ENCODE data around the gene PCDHGA1. TPM values are rescaled to one million over a fixed set of nuclear protein-coding genes. Genes with fewer than 3 reads are reported as not detected.

The PCDHGA1 gene
- polyA plus RNA-seq, 1 donor (not counting 4 experiments of a cell fraction or from before 2014, with no cell fraction given) = 0.09 TPM

DNA sequence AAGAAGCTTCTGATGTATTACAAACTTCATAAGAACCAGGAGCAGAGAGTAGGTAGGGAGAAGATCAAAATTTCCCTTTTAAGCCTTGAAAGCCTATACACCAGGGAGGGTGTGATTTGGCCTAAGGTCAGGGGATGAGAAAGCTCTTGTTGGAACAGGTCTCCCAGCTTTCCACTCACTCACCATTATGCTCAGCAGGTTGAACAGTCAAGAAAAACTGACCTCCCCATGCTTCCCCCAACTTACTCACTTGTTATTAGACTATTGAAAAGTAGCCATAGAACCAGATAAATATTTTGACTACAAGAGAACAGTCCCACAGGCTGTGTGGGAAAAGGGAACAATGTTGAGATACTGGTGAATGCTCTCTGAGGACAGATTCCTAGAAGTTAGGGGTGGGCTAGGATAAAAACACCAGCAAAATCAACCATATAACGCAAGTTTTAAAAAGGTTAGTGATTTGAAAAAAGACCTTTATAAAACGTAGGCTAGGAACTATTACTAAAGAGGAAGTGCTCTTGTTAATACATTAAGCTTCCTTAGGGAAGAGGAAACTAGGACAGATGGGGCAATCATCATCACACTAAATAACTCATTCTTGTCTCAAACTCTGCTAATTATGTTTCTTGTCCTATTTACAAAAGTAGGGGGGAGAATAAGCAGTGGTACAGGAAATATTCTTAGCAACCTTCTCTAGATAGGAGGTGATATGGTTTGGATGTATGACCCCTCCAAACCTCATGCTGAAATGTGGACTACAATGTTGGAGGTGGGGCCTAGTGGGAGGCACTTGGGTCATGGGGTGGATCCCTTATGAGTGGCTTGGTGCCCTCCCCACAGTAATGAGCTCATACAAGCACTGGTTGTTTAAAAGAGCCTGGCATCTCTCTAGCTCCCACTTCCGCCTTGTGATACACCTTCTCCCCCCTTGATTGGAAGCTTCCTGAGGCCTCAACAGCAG lies 189.6 kb downstream of the PCDHGA1 start:
- Histone ChIP-seq H3K9ac (ENCODE audit: control insufficient read depth, extremely low read depth, insufficient read depth, low read length) (peak overlapping the region; percentile 65), H3K79me2 (ENCODE audit: control insufficient read depth, insufficient read depth, low read length) (no peaks in the 10 kb centered on the region), H3K4me2 (ENCODE audit: control insufficient read depth, extremely low read depth, insufficient read depth, low read depth, low read length) (peak overlapping the region; percentile 61), H3K4me3 (ENCODE audit: control insufficient read depth in 2 of 3, extremely low read depth in 1 of 3, insufficient read depth in 2 of 3, low read depth in 1 of 3, low read length in 3 of 3) (peak overlapping the region in 2 of 3 experiments; percentile 2 to 52), H3K27ac (ENCODE audit: control insufficient read depth, insufficient read depth, low read length) (peak overlapping the region; percentile 88), H3K36me3 (ENCODE audit: control insufficient read depth in 2 of 2, extremely low read depth in 1 of 2, insufficient read depth in 2 of 2, low read length in 2 of 2) (peaks cover 18 to 59% of the 10 kb centered on the region in 2 experiments), H3K27me3 (ENCODE audit: control insufficient read depth, extremely low read depth, insufficient read depth, low read length) (no peaks in the 10 kb centered on the region), H4K20me1 (ENCODE audit: control insufficient read depth, extremely low read depth, insufficient read depth, low read length) (no peaks in the 10 kb centered on the region), H3K9me1 (ENCODE audit: control insufficient read depth, extremely low read depth, insufficient read depth, low read length) (no peaks in the 10 kb centered on the region), H3K9me3 (ENCODE audit: control insufficient read depth, low read depth, low read length) (no peaks in the 10 kb centered on the region), H2AFZ (ENCODE audit: control insufficient read depth, low read length) (no peak overlapping the region), H3K4me1 (ENCODE audit: control insufficient read depth, extremely low read depth, insufficient read depth, low read length) (peaks cover 54% of the 10 kb centered on the region)
- DNase-seq (ENCODE audit: low read depth, low spot score) (no peak), FAIRE-seq (no peak)
- dilution Hi-C loops (cut with MboI; ENCODE audit: extremely low pct_ligation_motif_present, low sequenced_read_pairs) = no loop called here
- TF ChIP-seq, protein P1, sequence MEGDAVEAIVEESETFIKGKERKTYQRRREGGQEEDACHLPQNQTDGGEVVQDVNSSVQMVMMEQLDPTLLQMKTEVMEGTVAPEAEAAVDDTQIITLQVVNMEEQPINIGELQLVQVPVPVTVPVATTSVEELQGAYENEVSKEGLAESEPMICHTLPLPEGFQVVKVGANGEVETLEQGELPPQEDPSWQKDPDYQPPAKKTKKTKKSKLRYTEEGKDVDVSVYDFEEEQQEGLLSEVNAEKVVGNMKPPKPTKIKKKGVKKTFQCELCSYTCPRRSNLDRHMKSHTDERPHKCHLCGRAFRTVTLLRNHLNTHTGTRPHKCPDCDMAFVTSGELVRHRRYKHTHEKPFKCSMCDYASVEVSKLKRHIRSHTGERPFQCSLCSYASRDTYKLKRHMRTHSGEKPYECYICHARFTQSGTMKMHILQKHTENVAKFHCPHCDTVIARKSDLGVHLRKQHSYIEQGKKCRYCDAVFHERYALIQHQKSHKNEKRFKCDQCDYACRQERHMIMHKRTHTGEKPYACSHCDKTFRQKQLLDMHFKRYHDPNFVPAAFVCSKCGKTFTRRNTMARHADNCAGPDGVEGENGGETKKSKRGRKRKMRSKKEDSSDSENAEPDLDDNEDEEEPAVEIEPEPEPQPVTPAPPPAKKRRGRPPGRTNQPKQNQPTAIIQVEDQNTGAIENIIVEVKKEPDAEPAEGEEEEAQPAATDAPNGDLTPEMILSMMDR (optimal IDR thresholded peaks at IDR 0.05 in 1 of 3, IDR thresholded peaks at IDR 0.05 in 1 of 3, conservative IDR thresholded peaks at IDR 0.05 in 1 of 3; ENCODE audit: extremely low read depth in 1 of 3, insufficient read depth in 2 of 3, low read length in 3 of 3) = no peak
- no peak for TF ChIP-seq EZH2 (IDR thresholded peaks at IDR 0.05; ENCODE audit: low read length)

DNA sequence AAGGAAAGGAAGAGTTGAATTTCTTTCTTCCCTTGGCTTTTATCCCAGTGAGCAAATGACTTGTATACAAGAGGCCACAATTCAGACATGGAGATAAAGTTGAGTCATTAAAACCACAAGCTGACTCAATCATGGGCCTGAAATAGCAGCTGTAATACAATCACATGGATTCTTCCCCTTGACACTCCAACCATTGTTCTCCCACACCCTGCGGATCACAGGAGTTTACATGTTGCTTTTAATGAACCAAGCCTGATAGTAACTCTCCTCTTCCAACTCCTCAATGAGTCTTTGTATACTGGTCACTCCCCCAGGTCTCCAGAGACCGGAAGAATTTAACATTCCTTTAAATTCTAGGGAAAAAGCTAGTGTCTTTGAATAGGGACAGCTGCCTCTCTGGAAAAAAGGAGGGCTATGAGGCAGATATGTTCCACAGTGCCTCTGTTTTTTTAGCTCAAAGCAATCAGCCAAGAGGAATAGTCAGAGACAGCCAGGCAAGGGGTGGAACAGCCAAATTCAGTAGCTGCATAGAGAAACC lies 191.0 kb downstream of the PCDHGA1 start:
- H3K9ac ChIP-seq (ENCODE audit: control insufficient read depth, extremely low read depth, insufficient read depth, low read length) = peak overlapping the region; percentile 65
- no peaks in the 10 kb centered on the region for H3K9me3 ChIP-seq (ENCODE audit: control insufficient read depth, low read depth, low read length)
- no peaks in the 10 kb centered on the region for H4K20me1 ChIP-seq (ENCODE audit: control insufficient read depth, extremely low read depth, insufficient read depth, low read length)
- peaks cover 21 to 57% of the 10 kb centered on the region in 2 experiments for H3K36me3 ChIP-seq (ENCODE audit: control insufficient read depth in 2 of 2, extremely low read depth in 1 of 2, insufficient read depth in 2 of 2, low read length in 2 of 2)
- no peaks in the 10 kb centered on the region for H3K79me2 ChIP-seq (ENCODE audit: control insufficient read depth, insufficient read depth, low read length)
- no peak overlapping the region for H2AFZ ChIP-seq (ENCODE audit: control insufficient read depth, low read length)
- H3K27ac ChIP-seq (ENCODE audit: control insufficient read depth, insufficient read depth, low read length) = peak overlapping the region; percentile 88
- TF ChIP-seq, protein P1 (optimal IDR thresholded peaks at IDR 0.05 in 1 of 3, IDR thresholded peaks at IDR 0.05 in 1 of 3, conservative IDR thresholded peaks at IDR 0.05 in 1 of 3; ENCODE audit: extremely low read depth in 1 of 3, insufficient read depth in 2 of 3, low read length in 3 of 3) = no peak
- no peak for TF ChIP-seq EZH2 (IDR thresholded peaks at IDR 0.05; ENCODE audit: low read length)
- H3K4me3 ChIP-seq (ENCODE audit: control insufficient read depth in 2 of 3, extremely low read depth in 1 of 3, insufficient read depth in 2 of 3, low read depth in 1 of 3, low read length in 3 of 3) = no peak overlapping the region
- no peaks in the 10 kb centered on the region for H3K27me3 ChIP-seq (ENCODE audit: control insufficient read depth, extremely low read depth, insufficient read depth, low read length)
- H3K4me1 ChIP-seq (ENCODE audit: control insufficient read depth, extremely low read depth, insufficient read depth, low read length) = peaks cover 51% of the 10 kb centered on the region
- dilution Hi-C loops (cut with MboI; ENCODE audit: extremely low pct_ligation_motif_present, low sequenced_read_pairs) = no loop called here
- peak; percentile 99 for FAIRE-seq
- peak; percentile 96 for DNase-seq (ENCODE audit: low read depth, low spot score)
- H3K4me2 ChIP-seq (ENCODE audit: control insufficient read depth, extremely low read depth, insufficient read depth, low read depth, low read length) = peak overlapping the region; percentile 23
- no peaks in the 10 kb centered on the region for H3K9me1 ChIP-seq (ENCODE audit: control insufficient read depth, extremely low read depth, insufficient read depth, low read length)

Measured in keratinocyte (primary cell).